ENCODE data around the gene AFF3.

AFF3 gene

GRCh38 chr2:100041946-100042345 is 100.4 kb downstream of the AFF3 start:
- no peak for DNase-seq

- DNase-seq = no peak
Observed at GRCh38 chr2:100041385-100041784, 101.0 kb downstream of the AFF3 start.

GRCh38 chr2:100040906-100041305 is 101.5 kb downstream of the AFF3 start:
- no peak for DNase-seq

- no peak for DNase-seq
Observed at GRCh38 chr2:100039291-100039980, 103.0 kb downstream of the AFF3 start.

GRCh38 chr2:100038011-100038410 is 104.4 kb downstream of the AFF3 start:
- DNase-seq = no peak

- DNase-seq = no peak
Observed at GRCh38 chr2:100036793-100037192, 105.6 kb downstream of the AFF3 start.

- DNase-seq = no peak
Observed at GRCh38 chr2:100036026-100036425, 106.4 kb downstream of the AFF3 start.

- no peak for DNase-seq
Observed at GRCh38 chr2:100034431-100034830, 108.0 kb downstream of the AFF3 start.

GRCh38 chr2:100033976-100034375 is 108.4 kb downstream of the AFF3 start:
- no peak for DNase-seq

GRCh38 chr2:100031604-100032003 is 110.8 kb downstream of the AFF3 start:
- no peak for DNase-seq

- no peak for DNase-seq
Observed at GRCh38 chr2:100029460-100029859, 112.9 kb downstream of the AFF3 start.

- peak; percentile 74 for DNase-seq
Observed at GRCh38 chr2:100021791-100022340, 120.5 kb downstream of the AFF3 start.

- DNase-seq = no peak
Observed at GRCh38 chr2:100019499-100019898, 122.9 kb downstream of the AFF3 start.

GRCh38 chr2:100018341-100019193 is 123.8 kb downstream of the AFF3 start:
- DNase-seq = peak; percentile 84

- peak; percentile 95 for DNase-seq
Observed at GRCh38 chr2:100017633-100018032, 124.8 kb downstream of the AFF3 start.

- DNase-seq = no peak
Observed at GRCh38 chr2:100016756-100017155, 125.6 kb downstream of the AFF3 start.

GRCh38 chr2:100015849-100016248 is 126.5 kb downstream of the AFF3 start:
- no peak for DNase-seq

- peak; percentile 99 for DNase-seq
Observed at GRCh38 chr2:100013892-100014677, 128.3 kb downstream of the AFF3 start.

GRCh38 chr2:100012561-100012960 is 129.8 kb downstream of the AFF3 start:
- peak; percentile 84 for DNase-seq

- peak; percentile 98 for DNase-seq
Observed at GRCh38 chr2:100011272-100011731, 131.1 kb downstream of the AFF3 start.

GRCh38 chr2:100010606-100011005 is 131.8 kb downstream of the AFF3 start:
- peak; percentile 30 for DNase-seq

GRCh38 chr2:100009743-100010142 is 132.6 kb downstream of the AFF3 start:
- no peak for DNase-seq

GRCh38 chr2:100008956-100009355 is 133.4 kb downstream of the AFF3 start:
- peak; percentile 97 for DNase-seq
